B cell (primary cell): ENCODE data around the gene CDH13. TPM values are rescaled to one million over a fixed set of nuclear protein-coding genes. Genes with fewer than 3 reads are reported as not detected.

Experiments
- ATAC-seq: fragments of 200-7000 bp; cut with Tn5 transposase; one replicate; pipeline ENCODE4 v1.10.0; 2021; ENCODE audit warnings: low read depth, mild to moderate bottlenecking, moderate number of reproducible peaks, moderate library complexity
- CTCF ChIA-PET: fragments of 350-600 bp; sonication (Branson Sonifier 250); formaldehyde crosslinking; loops from one replicate; lab custom pipeline; 2021; ENCODE audit warnings: antibody characterized with exemption, inconsistent platforms; lab: Charles Lee
- POLR2A ChIA-PET: fragments of 350-600 bp; sonication (Branson Sonifier 250); formaldehyde crosslinking; loops from one replicate; lab custom pipeline; 2021; ENCODE audit warnings: antibody characterized with exemption; lab: Charles Lee
- DNase-seq: peaks from one replicate; pipeline ENCODE4 v3.0.0; 2013
- H2AFZ ChIP-seq: 2 replicates; pipeline ENCODE4 v1.6.1; 2012; ENCODE audit warnings: mild to moderate bottlenecking, low read depth, low read length; ENCODE audit not compliant: insufficient read depth, poor library complexity, severe bottlenecking
- H3K27ac ChIP-seq, 2 donors: 1 replicate in 1 of 2; 2 replicates in 1 of 2; pipeline ENCODE4 v1.5.1; 2012 to 2013; ENCODE audit warnings: low read length in 2 of 2, mild to moderate bottlenecking in 2 of 2, moderate library complexity in 1 of 2
- H3K27me3 ChIP-seq, 4 experiments: fragments of 200-600 bp in 1 of 4; sonication (generic) in 1 of 4; replicated peaks in 1 of 4; 1 replicate in 2 of 4; 2 replicates in 2 of 4; pipeline versions ENCODE4 v1.6.1 to v1.7.0; 2013 to 2016; ENCODE audit warnings: low read length in 3 of 4, mild to moderate bottlenecking in 2 of 4, mixed read lengths in 1 of 4, moderate library complexity in 1 of 4; ENCODE audit not compliant: insufficient read depth in 4 of 4, control insufficient read depth in 3 of 4; ENCODE audit errors: control extremely low read depth in 1 of 4
- H3K36me3 ChIP-seq, 2 experiments: replicated peaks in 1 of 2; 1 replicate in 1 of 2; 2 replicates in 1 of 2; pipeline versions ENCODE4 v1.6.1 to v1.7.1; 2013; ENCODE audit warnings: low read length in 1 of 2; ENCODE audit not compliant: insufficient read depth in 2 of 2, control insufficient read depth in 1 of 2; ENCODE audit errors: control extremely low read depth in 1 of 2, extremely low read depth in 1 of 2
- H3K4me1 ChIP-seq, 2 donors: fragments of 200-600 bp in 1 of 2; sonication (generic) in 1 of 2; 1 replicate in 1 of 2; 2 replicates in 1 of 2; pipeline versions ENCODE4 v1.5.1 to v1.6.1; 2013 to 2017; ENCODE audit warnings: low read length in 2 of 2; ENCODE audit not compliant: control insufficient read depth in 2 of 2, insufficient read depth in 2 of 2
- H3K4me2 ChIP-seq: replicated peaks from 2 replicates; pipeline ENCODE3; 2012; ENCODE audit warnings: mild to moderate bottlenecking, low read depth, low read length; ENCODE audit not compliant: poor library complexity, severe bottlenecking
- H3K4me3 ChIP-seq, 5 experiments: fragments of 200-600 bp in 1 of 5; sonication (generic) in 1 of 5; 1 replicate in 3 of 5; 2 replicates in 2 of 5; pipeline versions ENCODE4 v1.5.1 to v1.7.0; 2011 to 2016; ENCODE audit warnings: low read length in 4 of 5, mild to moderate bottlenecking in 4 of 5, low read depth in 2 of 5, control low read depth in 1 of 5, moderate library complexity in 1 of 5; ENCODE audit not compliant: insufficient read depth in 1 of 5; ENCODE audit errors: control extremely low read depth in 1 of 5, extremely low read depth in 1 of 5
- H3K79me2 ChIP-seq: fragments of 200-600 bp; sonication (generic); one replicate; pipeline ENCODE4 v1.6.0; 2016; ENCODE audit warnings: low read length; ENCODE audit not compliant: control insufficient read depth, insufficient read depth
- H3K9ac ChIP-seq: fragments of 200-600 bp; sonication (generic); 2 replicates; pipeline ENCODE4 v1.6.1; 2017; ENCODE audit warnings: mild to moderate bottlenecking, low read length, moderate library complexity
- H3K9me3 ChIP-seq, 3 donors: one replicate each; pipeline versions ENCODE4 v1.6.1 to v1.7.1; 2013; ENCODE audit warnings: low read length in 2 of 3; ENCODE audit not compliant: control insufficient read depth in 2 of 3, insufficient read depth in 1 of 3; ENCODE audit errors: control extremely low read depth in 1 of 3
- H4K20me1 ChIP-seq: 2 replicates; pipeline ENCODE4 v1.6.0; 2012; ENCODE audit warnings: mild to moderate bottlenecking, low read length; ENCODE audit not compliant: insufficient read depth, control insufficient read depth, poor library complexity, severe bottlenecking
- H3K27ac Mint-ChIP-seq: one replicate; pipeline ENCODE4 v1.8.0; 2021; ENCODE audit warnings: mixed read lengths
- H3K27me3 Mint-ChIP-seq: one replicate; pipeline ENCODE4 v1.8.0; 2021; ENCODE audit warnings: mixed read lengths
- H3K4me1 Mint-ChIP-seq: one replicate; pipeline ENCODE4 v1.8.0; 2021; ENCODE audit warnings: mixed read lengths
- H3K4me3 Mint-ChIP-seq: one replicate; pipeline ENCODE4 v1.8.0; 2021; ENCODE audit warnings: mixed read lengths
- H3K9me3 Mint-ChIP-seq: one replicate; pipeline ENCODE4 v1.8.0; 2022; ENCODE audit warnings: mixed read lengths; ENCODE audit not compliant: insufficient read depth
- CTCF ChIP-seq: fragments of 200-600 bp; IDR thresholded peaks from one replicate; pipeline ENCODE4 v1.8.0; 2022; ENCODE audit warnings: antibody characterized with exemption, mild to moderate bottlenecking
- EZH2 ChIP-seq: IDR thresholded peaks from 2 replicates; pipeline ENCODE4 v1.6.1; 2012; ENCODE audit warnings: borderline replicate concordance, low read depth, mild to moderate bottlenecking, moderate library complexity, low read length; ENCODE audit not compliant: insufficient read depth, poor library complexity, severe bottlenecking
- WGBS: methylation state at CpG from one replicate; pipeline ENCODE4 v1.1.5; 2013; ENCODE audit warnings: missing lambda C conversion rate; ENCODE audit not compliant: insufficient coverage; 5-methylcytosine and 5-hydroxymethylcytosine counted together
- intact Hi-C: fragments of 100-400 bp; cut with micrococcal nuclease; formaldehyde crosslinking; loops from one replicate; pipeline ENCODE4 v1.10.0; 2022
- polyA plus RNA-seq: library from polyadenylated mRNA; depleted of rRNA; stranded (reverse); fragments of >200 nt; gene quantifications from 2 replicates; pipeline ENCODE4 v1.2.3, GENCODE V29; 2012
- total RNA-seq, 2 donors: library from RNA; stranded (reverse); fragments of 120-200 nt in 1 of 2; gene quantifications; 1 replicate in 1 of 2; 2 replicates in 1 of 2; pipeline versions ENCODE4 v1.2.3 to v1.2.4, GENCODE V29; 2013 to 2022

Gene CDH13
- total and polyA plus RNA-seq, 2 donors (not counting 1 experiment from before 2014, with no cell fraction given) = not detected

GRCh38 chr16:83136924-83137323, 510.2 kb downstream of the CDH13 start:
- Histone ChIP-seq H4K20me1 (no peaks in the 10 kb centered on the region), H3K79me2 (no peaks in the 10 kb centered on the region), H3K27me3 (peaks cover 0 to 3% (median 0%) of the 10 kb centered on the region in 4 experiments), H2AFZ (peak overlapping the region; percentile 16), H3K4me3 (no peak overlapping the region), H3K9ac (no peak overlapping the region), H3K4me2 (peak overlapping the region; percentile 48), H3K27ac (no peak overlapping the region), H3K9me3 (no peaks in the 10 kb centered on the region), H3K4me1 (peaks cover 0 to 15% of the 10 kb centered on the region in 2 donors), H3K36me3 (no peaks in the 10 kb centered on the region)
- peaks cover 5% of the 10 kb centered on the region for H3K4me1 Mint-ChIP-seq
- 64% methylated on average over 5 of the region's 5 CpGs for whole genome bisulfite sequencing
- ChIA-PET CTCF (interaction anchor here (0.8 kb wide), 1 partner anchor 13 kb away, joined by 3 read pairs; no protein-coding TSS in a partner anchor), POLR2A (no interaction called here)
- no peaks in the 10 kb centered on the region for H3K27me3 Mint-ChIP-seq
- intact Hi-C loops = no loop called here
- peak overlapping the region; percentile 62 for H3K4me3 Mint-ChIP-seq
- DNase-seq = peak; percentile 5
- H3K9me3 Mint-ChIP-seq = peaks cover 4% of the 10 kb centered on the region
- ATAC-seq = no peak
- TF ChIP-seq CTCF = no peak
- TF ChIP-seq EZH2 = no peak
- H3K27ac Mint-ChIP-seq = no peak overlapping the region

- Histone ChIP-seq H3K27me3 (peaks cover 0 to 3% (median 0%) of the 10 kb centered on the region in 4 experiments), H3K27ac (no peak overlapping the region), H4K20me1 (no peaks in the 10 kb centered on the region), H3K36me3 (no peaks in the 10 kb centered on the region), H3K4me1 (peaks cover 0 to 15% of the 10 kb centered on the region in 2 donors), H3K9ac (no peak overlapping the region), H3K9me3 (no peaks in the 10 kb centered on the region), H3K79me2 (no peaks in the 10 kb centered on the region), H2AFZ (peak overlapping the region; percentile 16), H3K4me3 (peak overlapping the region in 3 of 5 experiments; percentile 1 to 11 (median 7)), H3K4me2 (peak overlapping the region; percentile 48)
- peaks cover 4% of the 10 kb centered on the region for H3K9me3 Mint-ChIP-seq
- ATAC-seq (no peak), DNase-seq (peak; percentile 5)
- WGBS = 38% methylated on average over 17 of the region's 17 CpGs
- peak overlapping the region; percentile 62 for H3K4me3 Mint-ChIP-seq
- intact Hi-C loops = no loop called here
- peaks cover 5% of the 10 kb centered on the region for H3K4me1 Mint-ChIP-seq
- ChIA-PET POLR2A (no interaction called here), CTCF (no interaction called here)
- TF ChIP-seq CTCF = no peak
- no peak for TF ChIP-seq EZH2
- no peak overlapping the region for H3K27ac Mint-ChIP-seq
- no peaks in the 10 kb centered on the region for H3K27me3 Mint-ChIP-seq
Observed at GRCh38 chr16:83137326-83137781, 510.6 kb downstream of the CDH13 start.
